Astrocyte (in vitro differentiated cells and primary cell): Measurements from ENCODE around the gene MTA1.

Source experiments
- EZH2 ChIP-seq: IDR thresholded peaks from 2 replicates; pipeline ENCODE4 v1.6.1; 2012; ENCODE audit warnings: mild to moderate bottlenecking, low read length, inconsistent platforms; ENCODE audit not compliant: insufficient read depth
- TF ChIP-seq, protein P1 (sequence below): IDR thresholded peaks from 2 replicates; pipeline ENCODE4 v1.5.1; 2011; ENCODE audit warnings: low read depth, mild to moderate bottlenecking, inconsistent platforms, low read length, moderate library complexity; ENCODE audit not compliant: insufficient read depth

DNA sequence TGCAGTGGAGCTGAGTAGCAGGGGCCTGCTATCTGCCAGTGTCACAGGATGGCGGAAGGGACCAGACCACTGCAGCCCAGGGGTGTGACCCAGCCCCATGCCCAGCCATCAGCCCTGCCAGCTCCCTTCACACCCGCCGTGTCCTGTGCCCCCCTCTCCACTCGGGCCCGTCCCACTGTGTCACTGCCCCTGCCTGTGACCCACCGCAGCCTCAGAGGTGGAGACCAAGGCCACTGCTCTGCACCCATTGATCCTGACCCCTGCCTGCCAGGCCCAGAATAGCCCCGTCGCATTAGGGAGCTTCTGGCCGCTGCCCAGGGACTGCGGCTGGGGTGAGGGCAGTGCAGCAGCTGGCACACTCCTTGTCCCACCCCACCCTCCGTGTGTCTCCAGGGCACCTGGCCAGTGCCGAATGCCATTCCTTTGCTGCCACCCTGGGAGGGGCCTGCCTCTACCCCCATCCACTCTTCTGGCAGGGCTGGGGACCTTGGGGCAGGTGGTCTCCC is 52.9 kb downstream of the MTA1 start:
- TF ChIP-seq, protein P1, sequence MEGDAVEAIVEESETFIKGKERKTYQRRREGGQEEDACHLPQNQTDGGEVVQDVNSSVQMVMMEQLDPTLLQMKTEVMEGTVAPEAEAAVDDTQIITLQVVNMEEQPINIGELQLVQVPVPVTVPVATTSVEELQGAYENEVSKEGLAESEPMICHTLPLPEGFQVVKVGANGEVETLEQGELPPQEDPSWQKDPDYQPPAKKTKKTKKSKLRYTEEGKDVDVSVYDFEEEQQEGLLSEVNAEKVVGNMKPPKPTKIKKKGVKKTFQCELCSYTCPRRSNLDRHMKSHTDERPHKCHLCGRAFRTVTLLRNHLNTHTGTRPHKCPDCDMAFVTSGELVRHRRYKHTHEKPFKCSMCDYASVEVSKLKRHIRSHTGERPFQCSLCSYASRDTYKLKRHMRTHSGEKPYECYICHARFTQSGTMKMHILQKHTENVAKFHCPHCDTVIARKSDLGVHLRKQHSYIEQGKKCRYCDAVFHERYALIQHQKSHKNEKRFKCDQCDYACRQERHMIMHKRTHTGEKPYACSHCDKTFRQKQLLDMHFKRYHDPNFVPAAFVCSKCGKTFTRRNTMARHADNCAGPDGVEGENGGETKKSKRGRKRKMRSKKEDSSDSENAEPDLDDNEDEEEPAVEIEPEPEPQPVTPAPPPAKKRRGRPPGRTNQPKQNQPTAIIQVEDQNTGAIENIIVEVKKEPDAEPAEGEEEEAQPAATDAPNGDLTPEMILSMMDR, result no peak
- no peak for TF ChIP-seq EZH2
